22Rv1 (cell line): Measurements from ENCODE around the gene ST7L.

Experiments
- H3K27ac ChIP-seq: fragments of 450-650 bp; 2 replicates; pipeline ENCODE4 v1.5.1; 2017
- CTCF ChIP-seq: fragments of 450-650 bp; IDR thresholded peaks from 2 replicates; pipeline ENCODE4 v1.5.1; 2017; ENCODE audit warnings: mild to moderate bottlenecking
- ZFX ChIP-seq: fragments of 450-650 bp; IDR thresholded peaks from 2 replicates; pipeline ENCODE4 v1.6.1; 2017; ENCODE audit warnings: antibody characterized with exemption, borderline replicate concordance

Gene ST7L

GRCh38 chr1:112614460-112615065 lies 4.4 kb downstream of the ST7L start:
- TF ChIP-seq ZFX (no peak), CTCF (peak; percentile 64)

GRCh38 chr1:112605633-112606327 lies 13.2 kb downstream of the ST7L start:
- no peak overlapping the region for H3K27ac ChIP-seq

More at GRCh38 chr1:112614460-112615065, 4.4 kb downstream of the ST7L start:
- H3K27ac ChIP-seq, result no peak overlapping the region

GRCh38 chr1:112603541-112603940 lies 15.4 kb downstream of the ST7L start:
- H3K27ac ChIP-seq, result no peak overlapping the region
- TF ChIP-seq CTCF (no peak), ZFX (no peak)

More at GRCh38 chr1:112605633-112606327, 13.2 kb downstream of the ST7L start:
- TF ChIP-seq ZFX (no peak), CTCF (no peak)

GRCh38 chr1:112603012-112603411 lies 15.9 kb downstream of the ST7L start:
- TF ChIP-seq ZFX, result no peak
- TF ChIP-seq CTCF, result no peak
- no peak overlapping the region for H3K27ac ChIP-seq

GRCh38 chr1:112599477-112599876 lies 19.5 kb downstream of the ST7L start:
- no peak overlapping the region for H3K27ac ChIP-seq
- TF ChIP-seq CTCF (no peak), ZFX (no peak)

GRCh38 chr1:112594208-112594876 lies 24.6 kb downstream of the ST7L start:
- H3K27ac ChIP-seq, result peak overlapping the region; percentile 44
- TF ChIP-seq ZFX, result no peak

GRCh38 chr1:112589766-112590165 lies 29.2 kb downstream of the ST7L start:
- no peak for TF ChIP-seq CTCF
- H3K27ac ChIP-seq, result no peak overlapping the region
